Stimulated activated CD8-positive, alpha-beta memory T cell treated with anti-CD3 and anti-CD28 coated beads, Interleukin-4, amount 100 ng/mL, for 1 hour (primary cell): ENCODE data around the gene CYP19A1.
A peak's percentile ranks its signal among the peaks of the same experiment; 100 is the strongest.

Experiments used
- DNase-seq, 2 donors: peaks; one replicate each; pipeline ENCODE4 v3.0.0-alpha.2; 2020; ENCODE audit warnings: low read depth in 2 of 2, low spot score in 1 of 2

The CYP19A1 gene

DNA sequence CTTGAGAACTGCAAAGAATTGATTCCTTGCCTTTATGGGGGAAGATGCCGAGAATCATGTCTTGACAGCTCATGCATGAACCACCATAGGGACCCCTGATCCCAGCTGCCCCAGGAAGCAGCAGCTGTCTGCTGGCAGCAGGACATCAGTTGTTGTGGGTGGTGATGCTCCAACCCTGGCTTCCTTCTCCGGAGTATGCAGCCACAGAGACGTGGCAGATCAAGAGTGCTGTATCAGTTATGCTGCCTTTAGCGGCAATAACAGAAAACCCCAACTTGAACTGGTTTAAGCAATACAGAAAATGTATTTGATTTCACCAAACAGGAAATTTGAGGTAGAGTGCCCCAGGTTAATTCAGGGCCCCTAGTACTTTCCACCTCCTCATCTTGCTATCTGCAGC, 151.5 kb downstream of the CYP19A1 start:
- DNase-seq = no peak

DNA sequence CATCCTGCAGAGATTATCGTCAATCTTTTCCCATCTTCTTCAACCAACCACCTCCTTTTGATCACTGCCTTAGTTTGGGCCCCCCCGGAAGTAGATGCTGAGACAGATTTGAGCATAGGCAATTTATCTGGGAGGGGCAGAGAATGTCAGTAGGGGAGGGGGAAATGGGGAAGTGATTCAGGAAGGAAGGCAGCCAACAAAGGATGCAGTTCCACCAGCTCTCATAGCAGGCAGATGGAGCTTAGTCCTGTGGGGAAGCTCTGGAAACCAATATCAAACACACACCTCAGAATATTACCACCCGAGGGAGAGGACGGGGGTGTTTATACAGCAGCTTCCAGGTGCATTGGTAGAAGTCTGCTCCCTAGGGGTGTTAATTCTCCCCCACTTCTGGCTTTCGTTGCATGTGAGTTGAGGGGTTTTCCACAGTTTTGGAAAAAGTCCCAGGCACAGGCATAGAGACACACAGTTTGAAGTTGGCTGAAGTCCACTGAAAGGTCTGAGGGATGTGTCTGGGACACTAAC, 152.2 kb downstream of the CYP19A1 start:
- DNase-seq = no peak

DNA sequence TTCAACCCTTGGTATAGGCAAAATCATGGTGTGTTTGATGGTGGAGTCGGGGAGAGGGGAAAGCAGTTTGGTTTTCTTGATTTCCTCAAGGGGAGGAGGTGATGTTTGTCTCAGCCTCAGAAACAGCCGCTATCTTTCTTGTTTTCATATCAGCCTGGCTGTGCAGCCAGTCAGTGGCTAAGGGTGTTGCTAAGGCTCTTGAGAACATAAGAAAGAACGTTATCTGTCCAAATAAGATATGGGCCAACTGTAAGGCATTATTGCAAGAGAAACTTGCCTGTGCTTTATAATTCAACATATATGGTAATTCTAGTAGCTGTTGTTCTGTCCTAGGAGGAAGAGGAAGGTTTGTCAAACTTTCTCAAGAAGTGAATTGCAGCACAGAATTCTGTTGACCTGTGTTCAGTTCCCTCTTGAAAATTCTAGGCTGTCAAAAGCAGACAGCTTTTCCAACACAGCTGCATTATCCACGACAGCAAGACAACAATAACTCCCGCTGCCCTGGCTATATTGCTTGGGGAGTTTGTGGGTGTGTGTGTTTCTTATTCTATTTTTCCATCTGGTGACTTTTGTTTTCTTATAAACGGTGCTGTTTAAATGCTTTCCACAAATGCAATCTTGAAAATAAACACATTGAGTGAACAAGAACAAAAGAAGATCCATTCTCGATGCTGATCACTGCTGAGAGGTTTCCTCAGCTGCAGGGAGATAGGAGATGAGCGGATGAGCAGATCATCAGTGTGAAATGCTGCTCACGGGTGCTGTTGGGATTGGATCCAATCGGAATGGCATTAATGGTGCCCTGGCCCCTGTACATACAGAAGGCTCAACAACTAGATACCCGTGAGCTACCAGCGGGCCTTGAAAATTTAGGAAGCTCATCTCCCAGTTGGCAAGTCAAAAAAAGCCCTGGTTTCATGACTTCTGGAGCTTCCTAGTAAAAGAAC, 152.9 kb downstream of the CYP19A1 start:
- DNase-seq = no peak

DNA sequence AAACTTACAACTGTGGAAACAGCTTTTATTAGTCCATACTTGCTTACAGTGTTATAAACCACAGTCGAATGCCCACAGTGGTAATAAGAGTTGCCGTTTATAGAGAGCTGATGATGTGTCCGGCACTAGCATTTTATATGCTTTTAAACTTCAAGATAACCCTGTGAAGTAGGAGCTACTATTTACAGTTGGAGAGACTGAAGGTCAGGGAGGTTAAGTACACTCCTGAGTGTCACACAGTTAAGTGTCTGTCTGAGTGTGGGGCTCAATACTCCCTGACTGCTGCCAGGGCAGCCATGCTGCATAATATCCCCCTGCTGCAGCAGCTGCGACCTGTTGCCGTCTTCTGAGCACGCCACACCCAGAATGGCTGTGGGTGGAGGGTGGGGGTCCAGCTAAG, 153.8 kb downstream of the CYP19A1 start:
- DNase-seq = no peak

DNA sequence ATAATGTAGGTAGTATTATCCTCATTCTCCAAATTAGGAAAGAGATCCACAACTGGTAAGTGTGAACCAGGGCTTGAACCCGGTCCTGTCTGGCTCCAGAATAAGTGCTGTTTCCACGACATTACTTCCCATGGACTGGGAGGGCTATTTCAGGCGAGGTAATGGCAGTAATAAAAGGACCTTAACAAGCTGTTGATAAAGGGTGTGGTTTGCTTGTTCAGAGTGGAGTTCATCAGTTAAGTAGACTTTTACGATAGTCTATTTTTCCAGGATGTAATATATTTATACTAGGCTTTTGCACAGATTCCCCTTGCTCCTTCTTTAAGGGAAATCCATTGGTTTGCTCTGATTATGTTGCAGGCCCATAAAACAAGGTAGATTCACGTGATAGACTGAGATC, 155.3 kb downstream of the CYP19A1 start:
- no peak for DNase-seq

DNA sequence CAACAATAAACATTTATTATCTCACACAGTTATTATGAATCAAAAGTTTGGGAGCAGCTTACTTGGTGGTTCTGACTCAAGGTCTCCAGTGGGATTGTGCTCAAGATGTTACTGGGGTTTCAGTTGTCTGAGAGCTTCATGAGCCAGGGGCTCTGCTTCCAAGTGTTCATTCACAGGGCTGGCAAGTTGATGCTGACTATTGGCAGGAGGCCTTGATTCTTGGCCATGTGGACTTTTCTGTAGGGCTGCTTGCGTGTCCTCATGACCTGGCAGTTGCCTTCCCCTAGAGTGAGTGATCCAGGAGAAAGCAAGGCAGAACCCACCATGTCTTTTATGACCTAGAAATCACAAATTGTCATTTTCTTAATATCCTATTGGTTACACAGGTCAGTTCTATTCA, 156.5 kb downstream of the CYP19A1 start:
- no peak for DNase-seq

DNA sequence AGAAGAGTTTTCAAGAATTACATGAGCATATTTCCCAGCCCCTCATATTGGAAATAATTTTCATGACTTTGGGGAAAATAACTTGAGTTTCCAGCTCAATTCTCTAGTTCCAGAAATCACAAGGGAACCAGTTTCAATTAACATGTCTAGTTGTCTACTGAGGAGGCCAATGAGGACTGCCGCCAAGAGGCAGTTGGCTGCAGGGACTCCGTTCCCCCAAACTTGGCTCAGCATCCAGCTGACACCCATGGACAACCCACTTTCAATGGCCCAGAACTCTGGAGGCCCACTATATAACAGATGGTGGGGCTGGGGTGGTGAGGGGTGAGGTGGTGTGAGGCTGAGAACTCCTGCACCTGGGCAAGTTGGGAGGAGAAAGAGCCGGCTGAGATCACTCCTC, 157.2 kb downstream of the CYP19A1 start:
- no peak for DNase-seq

DNA sequence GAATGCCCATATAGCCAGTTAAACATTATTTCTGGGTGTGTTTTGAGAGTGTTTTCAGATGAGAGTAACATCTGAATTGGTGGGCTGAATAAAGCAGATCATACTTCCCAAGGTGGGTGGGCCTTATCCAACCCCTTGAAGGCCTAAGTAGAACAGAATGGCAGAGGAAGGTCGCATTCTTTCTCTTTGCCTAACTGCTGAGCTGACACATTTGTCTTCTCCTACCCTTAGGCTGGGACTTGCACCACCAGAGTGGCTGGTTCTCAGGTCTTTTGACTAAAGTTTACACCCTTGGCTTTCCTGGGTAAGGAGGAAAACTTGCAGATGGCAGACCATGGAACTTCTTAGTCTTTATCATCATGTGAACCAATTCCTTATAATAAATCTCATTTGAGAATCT, 157.9 kb downstream of the CYP19A1 start:
- DNase-seq = no peak

DNA sequence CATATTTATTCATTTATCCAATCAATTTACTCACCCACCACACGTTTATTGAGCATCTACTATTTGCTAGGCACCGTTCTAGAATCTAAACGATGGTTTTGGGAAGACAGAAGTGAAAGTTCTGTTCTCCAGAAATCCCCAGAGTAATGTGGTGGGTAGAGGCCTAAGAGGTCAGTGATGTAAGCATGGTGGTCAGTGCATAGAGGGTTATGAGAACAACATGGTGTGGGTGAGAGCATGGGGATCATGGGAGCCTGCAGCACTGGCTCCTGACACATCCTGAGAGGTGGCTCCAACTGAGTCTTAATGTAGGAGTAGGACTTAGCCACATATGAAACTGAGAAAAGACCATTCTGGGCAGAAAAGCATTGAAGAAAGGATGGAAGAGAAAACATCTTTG, 158.4 kb downstream of the CYP19A1 start:
- DNase-seq = no peak

DNA sequence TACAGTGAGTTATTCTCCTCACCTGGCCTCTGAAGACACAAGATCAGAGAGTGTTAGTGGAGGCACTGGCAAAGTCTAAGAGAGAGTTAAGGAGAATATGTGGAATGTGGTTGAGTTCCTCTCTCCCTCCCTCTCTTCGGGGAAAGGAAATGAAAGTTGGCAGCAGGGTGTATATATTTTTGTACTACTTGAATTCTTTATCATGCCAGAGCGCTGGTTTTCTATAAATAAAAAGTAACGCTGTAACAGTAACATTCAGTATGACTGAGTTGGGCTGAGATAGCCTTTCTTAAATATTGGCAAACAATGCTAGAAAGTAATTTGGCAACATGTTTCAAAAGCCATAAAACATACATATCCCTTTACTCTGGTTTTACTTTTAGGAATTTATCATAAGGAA, 166.2 kb downstream of the CYP19A1 start:
- no peak for DNase-seq

DNA sequence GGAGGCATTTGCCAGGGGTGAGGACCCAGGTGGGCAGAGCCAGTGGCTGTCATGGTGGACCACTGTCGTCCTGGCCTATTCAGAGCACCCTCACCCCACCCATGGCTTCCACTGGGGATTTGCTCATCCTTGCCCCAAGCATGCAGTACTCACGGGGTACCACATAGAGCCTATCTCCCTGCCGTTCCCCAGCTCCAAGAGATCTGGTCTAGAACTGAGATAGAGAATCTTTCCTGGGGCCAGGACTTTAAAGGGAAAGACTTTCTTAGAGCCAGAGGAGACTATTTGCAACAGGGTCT, 166.8 kb downstream of the CYP19A1 start:
- no peak for DNase-seq

DNA sequence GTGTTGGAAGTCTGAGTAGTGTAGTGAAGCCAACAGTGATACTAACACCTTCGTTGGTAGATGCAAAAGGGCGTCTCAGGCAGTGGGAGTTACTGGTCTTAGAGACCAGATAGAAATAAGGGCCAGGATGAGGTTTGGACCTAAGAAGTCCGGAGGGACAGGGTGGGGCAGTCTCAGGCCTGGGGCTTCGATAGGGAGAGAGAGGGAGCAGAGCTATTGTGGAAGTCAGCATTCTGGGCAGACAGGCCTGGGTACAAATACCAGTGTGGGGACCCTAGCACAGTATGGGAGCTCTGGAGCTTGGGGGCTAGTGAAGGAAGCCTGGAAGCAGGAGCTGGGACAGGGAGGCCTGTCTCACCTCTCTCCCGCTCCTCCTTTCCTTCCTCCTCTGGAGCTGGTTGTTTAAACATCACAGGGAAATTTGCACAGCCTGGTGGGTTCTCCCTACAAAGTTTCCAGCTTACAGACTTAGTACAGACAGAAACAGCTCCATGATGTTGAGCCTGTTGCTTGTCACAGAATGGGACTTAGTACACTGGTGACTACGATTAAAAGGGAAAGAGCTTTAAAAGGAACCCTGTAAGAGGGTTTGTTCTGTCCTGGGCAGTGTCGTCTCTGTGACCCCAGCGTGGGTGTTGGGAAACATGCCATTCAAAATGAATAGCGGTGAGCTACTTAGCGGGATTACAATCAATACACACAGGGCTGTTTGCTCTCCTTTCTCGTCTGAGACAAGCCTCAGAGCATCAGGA, 167.3 kb downstream of the CYP19A1 start:
- DNase-seq = no peak

DNA sequence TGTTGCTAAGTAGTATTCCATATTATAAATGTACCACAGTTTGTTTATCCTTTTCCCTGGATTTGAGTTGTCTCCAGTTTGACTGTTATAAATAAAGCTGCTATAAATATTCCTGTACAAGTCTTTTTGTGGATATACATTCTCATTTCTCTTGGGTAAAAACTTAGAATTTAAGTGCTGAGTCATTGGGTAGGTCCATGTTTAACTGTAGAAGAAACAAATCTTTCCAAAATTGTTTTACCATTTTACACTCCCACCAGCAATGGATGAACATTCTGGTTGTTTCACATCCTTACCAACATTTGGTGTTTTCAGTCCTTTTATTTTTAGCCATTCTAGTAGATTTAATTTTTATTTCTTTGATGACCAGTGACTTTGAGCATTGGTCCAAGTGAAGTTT, 169.7 kb downstream of the CYP19A1 start:
- DNase-seq = no peak

DNA sequence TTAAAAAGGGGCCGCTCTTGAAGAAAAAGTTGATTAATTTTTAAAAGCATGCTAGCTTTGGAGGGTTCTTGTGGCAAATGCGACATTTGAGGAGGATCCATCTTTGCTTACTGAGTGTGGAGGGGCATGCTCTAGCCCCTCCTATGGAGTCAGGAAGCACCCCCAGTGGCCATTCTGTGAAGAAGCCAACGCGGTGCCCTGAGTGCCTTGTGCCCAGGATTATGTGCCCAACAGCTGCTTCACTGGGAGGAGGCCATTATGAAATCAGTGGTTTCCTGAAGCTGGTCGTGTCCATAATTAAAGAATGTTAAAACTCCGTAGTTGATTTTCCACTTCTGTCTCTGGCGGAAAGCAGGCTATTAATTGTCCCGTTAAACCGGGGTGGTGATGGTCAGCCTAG, 174.6 kb downstream of the CYP19A1 start:
- no peak for DNase-seq

DNA sequence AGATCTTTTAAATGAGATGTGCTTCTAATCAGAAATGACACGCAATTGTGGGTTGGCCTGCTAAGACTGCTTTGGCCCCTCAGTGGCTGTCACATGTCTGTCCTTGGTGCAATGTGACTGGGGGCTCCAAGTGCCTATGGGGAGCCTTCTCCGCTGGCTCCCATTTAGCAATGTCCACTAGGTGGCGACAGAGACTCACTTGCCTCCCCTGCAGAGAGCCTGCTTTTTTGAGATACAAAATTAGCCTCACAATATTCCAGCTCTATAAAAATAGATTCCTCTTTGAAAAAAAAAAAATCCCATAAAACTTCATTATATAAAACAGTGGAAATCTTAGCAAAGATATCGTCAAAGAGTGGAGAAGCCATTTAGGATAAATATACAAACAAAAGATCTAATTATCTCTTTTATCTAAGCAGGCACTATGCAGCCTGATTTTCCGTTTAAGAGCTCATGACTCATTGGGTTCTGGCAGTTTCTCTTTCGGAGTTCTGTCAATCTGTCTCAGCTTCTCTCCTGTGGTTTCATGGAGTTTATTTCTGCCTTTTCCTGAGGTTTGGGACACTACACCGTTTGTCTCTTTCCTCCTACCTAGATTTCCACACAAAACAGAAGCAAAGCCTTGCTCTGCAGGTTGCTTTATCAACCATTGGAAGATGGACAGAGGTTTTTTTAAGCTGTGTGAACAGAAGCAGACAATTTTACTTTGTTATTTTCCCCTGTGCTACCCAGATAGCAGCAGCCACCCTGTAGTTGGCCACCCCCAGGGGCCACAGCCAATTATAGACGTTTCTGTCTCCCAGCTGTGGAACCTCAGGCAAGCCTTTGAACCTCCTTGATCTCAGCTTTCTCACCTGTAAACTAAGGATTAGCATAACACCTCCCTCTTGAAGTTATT, 175.3 kb downstream of the CYP19A1 start:
- peak in 1 of 2 donors; percentile 49 for DNase-seq

DNA sequence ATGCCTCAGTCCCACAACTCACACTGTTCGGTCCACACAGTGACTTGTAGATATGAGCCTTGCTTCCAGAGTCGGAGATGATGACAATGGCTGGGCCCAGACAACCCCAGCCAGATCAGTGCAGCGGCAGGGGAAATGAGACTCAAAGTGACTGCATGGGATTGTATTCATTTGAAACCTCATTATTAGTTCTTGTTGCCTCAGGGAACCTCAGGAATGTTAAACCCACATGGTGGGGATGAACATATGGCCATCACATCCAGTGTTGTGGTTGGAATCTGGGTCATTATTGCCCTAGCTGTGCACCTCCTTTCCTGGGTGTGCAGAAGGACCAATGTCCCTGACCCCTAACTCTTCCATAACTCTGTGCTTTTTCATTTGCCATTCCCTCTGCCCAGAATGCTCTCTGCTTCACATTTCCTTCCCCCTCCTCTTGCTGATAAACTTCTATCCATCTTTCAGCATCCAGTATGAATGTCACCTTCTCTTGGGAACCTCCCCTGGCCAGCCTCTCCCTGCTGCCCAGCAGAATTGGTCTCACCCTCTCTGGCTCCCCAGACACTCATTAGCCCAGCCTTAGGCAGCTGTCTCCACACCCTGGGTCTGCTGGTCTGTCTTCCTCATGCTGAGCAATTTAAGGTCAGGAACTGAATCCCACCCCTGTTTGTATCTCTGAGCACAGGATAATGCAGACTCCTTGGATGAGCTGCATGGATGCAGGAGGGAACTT, 176.7 kb downstream of the CYP19A1 start:
- no peak for DNase-seq

DNA sequence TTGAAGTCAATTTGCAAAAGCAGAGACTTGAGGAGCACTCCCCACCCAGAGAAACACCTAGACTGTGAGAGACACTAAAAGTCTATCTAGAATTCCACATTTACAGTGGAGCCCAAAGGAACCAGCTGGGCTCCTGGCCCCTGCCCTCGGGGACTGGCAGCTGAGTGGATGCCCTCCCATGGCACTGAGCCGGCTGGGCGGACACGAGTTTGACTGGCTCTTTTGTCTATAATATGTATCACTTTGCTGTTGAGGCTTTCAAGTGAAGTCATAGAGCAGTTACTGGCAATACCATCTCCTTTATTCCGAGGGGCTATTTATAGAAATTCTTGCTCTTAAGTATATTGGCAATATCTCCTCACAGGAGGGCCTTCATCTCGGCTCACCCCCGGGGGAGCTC, 177.9 kb downstream of the CYP19A1 start:
- no peak for DNase-seq
